Hematopoietic multipotent progenitor cell (in vitro differentiated cells): Measurements from ENCODE around the gene TMIGD2. TPM values are rescaled to one million over a fixed set of nuclear protein-coding genes. Genes with fewer than 3 reads are reported as not detected.
"Not testable (repeated sequence)": the region's sequence is repeated elsewhere in the genome, so short reads cannot be mapped to it uniquely, and the experiment has no call there.

Experiments used
- DNase-seq, 3 donors: peaks; one replicate each; pipeline ENCODE4 v3.0.0-alpha.2; 2011 to 2015; ENCODE audit warnings: low read depth in 2 of 3, low spot score in 2 of 3
- total RNA-seq: library from RNA; depleted of rRNA; stranded (reverse); fragments of >200 nt; gene quantifications from one replicate; pipeline ENCODE4 v1.2.3, GENCODE V29; 2012

Gene TMIGD2
- 36.1 TPM for total RNA-seq

- DNase-seq: peak in 1 of 3 donors; percentile 60
Measured at GRCh38 chr19:4302243-4302640, at the start of gene TMIGD2. Gene TMIGD2, minus strand, starts transcription at chr19:4302389. Its CDS starts 4 bp downstream, at chr19:4302385.

- DNase-seq: no peak
Measured at GRCh38 chr19:4350726-4351125, 48.5 kb upstream of the TMIGD2 start.

- no peak for DNase-seq
Measured at GRCh38 chr19:4350111-4350510, 47.9 kb upstream of the TMIGD2 start.

GRCh38 chr19:4349225-4349624 lies 47.0 kb upstream of the TMIGD2 start:
- not testable (repeated sequence) for DNase-seq

GRCh38 chr19:4347521-4347920 lies 45.3 kb upstream of the TMIGD2 start:
- peak in 2 of 3 donors; percentile 40 to 66 for DNase-seq

DNA sequence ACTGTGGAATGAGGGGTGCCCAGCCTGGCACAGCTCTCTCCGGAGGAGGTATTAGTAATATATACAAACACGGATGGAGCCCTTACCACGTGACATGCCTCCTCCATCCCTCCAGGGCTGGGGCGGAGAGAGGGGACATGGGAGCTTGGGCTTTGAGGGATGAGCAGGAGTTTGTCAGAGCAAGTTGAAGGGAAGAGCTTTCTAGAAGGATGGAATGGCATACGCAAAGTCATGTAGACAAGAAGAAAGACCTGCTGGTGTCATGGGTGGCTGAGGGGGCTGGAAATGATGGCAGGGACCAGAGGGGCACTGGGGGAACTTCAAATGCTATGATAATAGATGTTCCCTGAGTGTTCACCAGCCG lies 43.8 kb upstream of the TMIGD2 start:
- DNase-seq: no peak

DNA sequence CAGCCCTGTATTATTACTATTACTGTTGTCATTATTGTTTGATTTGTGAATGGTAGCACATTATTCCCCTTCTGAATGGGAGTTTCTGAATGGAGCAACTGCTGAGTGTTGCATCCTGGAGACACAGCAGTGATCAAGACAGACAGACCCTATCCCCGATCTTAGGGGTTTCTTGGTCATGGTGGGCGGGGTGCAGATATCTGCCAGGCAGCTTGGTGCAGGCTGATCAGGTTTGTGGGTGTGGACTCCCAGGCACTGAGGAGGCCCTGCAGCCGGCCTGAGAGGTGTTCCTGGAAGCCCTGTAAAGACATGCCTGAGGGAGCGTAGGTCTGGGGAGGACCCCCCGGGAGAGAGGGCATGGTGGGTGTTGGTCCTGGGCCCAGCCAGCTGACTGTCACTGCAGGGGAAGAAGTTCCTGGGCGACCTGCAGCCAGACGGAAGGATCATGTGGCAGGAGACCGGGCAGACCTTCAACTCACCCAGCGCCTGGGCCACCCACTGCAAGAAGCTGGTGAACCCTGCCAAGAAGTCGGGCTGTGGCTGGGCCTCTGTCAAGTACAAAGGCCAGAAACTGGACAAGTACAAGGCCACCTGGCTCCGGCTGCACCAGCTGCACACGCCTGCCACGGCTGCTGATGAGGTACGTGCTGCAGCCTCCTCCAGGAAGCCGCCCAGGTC lies 43.3 kb upstream of the TMIGD2 start:
- DNase-seq: no peak

GRCh38 chr19:4343370-4344307 lies 41.5 kb upstream of the TMIGD2 start, which contains the start of gene MPND:
Gene MPND, plus strand, starts transcription at chr19:4343562. Its CDS starts 32 bp downstream, at chr19:4343594.
- DNase-seq: peak; percentile 80 to 92 (median 85)

DNA sequence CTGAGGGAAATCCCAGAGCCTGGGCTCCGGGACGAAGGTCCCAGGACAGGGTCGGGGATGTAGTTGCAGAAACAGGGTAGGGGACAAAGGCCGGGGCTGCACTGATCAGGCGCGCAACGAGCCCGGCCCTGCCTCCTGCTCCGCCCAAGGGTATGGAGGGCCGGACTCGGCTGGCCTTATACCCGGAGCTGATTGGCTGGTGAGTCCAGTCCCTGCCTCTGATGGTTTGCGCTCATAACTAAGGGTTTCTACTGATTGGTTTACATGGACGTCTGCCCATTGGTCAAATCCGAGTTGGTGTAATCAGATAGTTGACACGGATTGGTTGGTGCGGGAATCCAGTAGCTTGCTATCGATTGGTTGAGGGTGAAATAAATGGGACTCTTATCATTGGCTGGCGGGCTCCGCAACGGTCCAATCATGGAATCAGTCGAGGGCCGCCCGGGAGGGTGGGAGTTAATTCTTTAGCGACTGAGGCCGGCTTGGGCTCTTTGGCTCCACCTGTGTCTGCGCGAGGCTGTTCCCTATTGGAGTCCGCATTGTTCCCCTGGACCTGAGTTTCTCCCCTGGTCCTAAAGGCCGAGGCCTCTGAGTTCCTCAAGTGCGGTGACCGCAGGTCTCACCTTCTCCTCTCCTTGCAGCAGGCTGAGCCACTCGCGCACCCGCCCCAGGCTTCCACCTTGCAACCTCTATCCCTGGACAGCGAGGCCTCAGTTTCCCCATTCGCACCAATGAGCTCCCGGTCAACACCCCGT lies 40.6 kb upstream of the TMIGD2 start:
- DNase-seq: peak; percentile 84 to 100 (median 99)

GRCh38 chr19:4342314-4342614 lies 40.1 kb upstream of the TMIGD2 start:
- DNase-seq: no peak

DNA sequence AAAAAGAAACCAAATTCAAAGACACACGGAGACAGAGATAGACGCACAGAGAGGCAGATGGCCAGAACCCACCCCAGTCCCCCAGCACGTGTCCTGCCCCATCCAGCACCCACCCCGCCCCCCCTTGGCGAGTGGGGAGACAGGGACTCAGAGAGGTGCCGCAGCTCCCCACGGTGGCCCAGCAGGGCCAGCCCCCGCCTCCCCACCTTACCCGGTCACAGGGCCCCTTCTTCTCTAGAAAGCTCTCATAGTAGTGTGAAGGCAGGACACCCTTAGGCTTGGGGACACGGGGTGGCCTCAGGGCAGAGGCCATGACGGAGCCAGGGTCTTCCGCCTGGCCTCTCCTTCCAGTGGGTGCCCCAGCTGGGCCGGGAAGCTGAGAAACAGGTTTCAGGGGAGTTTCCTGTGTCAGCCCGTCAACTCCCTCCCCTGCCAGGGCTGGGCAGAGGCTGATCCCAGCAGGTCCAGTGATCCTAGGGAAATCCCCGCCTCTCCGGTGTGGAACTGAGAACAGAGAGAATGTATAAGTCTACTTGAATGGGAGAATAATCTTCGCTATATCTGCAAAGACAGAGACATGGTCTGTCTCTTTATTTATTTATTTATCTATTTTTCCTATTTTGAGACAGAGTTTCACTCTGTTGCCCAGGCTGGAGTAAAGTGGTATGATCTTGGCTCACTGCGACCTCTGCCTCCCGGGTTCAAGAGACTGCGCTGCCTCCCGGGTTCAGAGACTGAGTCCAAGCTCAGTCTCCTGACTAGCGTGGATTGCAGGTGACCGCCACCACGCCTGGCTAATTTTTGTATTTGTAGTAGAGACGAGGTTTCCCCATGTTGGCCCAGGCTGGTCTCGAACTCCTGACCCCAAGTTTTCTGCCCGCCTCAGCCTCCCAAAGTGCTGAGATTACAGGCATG lies 36.5 kb upstream of the TMIGD2 start, which contains the start of gene STAP2:
Gene STAP2, minus strand, starts transcription at position 387 of the 915 bp plus-strand sequence. Its CDS starts 74 bp downstream, at position 313.
- no peak for DNase-seq

- DNase-seq: peak in 2 of 3 donors; percentile 22 to 38
Measured at GRCh38 chr19:4337906-4338440, 35.8 kb upstream of the TMIGD2 start.

DNA sequence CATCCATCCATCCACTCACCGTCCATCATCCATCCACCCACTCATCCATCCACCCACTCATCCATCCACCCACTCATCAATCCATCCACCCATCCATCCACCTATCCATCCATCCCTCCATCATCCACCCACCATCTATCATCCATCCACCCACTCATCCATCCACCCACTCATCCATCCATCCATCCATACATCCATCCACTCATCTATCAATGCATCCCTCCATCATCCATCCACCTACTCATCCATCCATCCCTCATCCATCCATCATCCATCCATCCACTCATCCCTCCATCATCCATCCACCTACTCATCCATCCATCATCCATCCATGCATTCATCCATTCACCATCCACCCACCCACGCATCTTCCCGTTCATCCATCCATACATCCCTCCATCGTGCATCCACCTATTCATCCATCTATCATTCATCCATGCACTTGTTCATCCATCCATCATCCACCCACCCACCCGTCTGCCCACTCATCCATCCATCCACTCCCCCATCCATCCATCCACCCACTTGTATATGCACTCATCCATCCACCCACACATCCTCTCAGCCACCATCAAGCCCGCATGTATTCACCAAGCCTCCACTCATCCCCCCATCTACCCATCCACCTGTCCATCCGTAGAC lies 32.9 kb upstream of the TMIGD2 start:
- no peak for DNase-seq

DNA sequence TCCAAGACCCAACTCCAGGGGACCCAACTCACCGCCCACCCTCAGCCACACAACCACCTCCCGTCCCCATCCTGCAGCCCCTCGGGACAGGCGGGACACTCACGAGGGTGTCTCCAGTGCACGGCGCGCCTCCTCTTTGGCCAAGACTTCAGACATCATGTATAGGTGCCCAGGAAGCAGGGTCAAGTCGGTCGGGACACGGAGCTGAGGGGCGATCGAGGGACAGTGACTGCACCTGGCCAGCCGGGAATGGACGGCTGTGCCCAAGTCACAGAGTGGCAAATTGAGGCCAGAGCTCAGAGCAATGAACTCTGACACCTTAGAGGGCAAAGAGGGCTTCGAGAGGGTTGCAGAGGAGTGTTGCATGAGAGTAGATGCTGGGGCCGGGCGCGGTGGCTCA lies 27.7 kb upstream of the TMIGD2 start:
- DNase-seq: no peak

- DNase-seq: not testable (repeated sequence)
Measured at GRCh38 chr19:4328991-4329681, 26.9 kb upstream of the TMIGD2 start.

DNA sequence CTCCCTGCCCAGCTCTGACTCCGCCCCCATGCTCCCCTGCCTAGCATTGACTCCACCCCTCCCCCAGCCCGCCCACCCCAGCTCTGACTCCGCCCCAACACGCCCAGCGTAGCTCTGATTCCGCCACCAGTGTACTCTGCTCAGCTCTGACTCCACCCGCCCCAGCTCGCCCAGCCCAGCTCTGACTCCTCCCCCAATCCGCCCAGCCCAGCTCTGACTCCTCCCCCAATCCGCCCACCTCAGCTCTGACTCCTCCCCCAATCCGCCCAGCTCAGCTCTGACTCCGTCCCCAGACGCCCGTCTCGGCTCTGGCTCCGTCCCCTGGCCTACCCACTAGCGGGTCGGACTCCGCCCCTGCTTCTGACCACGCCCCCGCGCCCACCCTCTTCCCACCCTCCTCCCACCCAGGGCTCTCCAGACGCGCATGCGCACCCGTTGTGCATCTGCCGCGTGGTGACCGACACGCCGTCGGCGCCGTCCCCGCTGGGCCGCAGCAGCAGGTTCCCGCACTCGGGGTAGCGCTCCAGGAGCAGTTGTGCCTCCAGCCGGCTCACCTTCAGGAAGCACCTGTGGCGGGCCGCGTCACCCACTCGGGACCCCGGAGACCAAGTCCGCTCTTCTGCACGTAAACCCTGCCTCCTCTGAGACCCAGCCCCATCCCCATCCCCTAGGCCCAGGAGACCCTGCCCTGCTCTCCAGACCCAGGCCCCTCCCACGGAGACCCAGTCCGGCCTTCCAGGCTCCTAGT lies 26.2 kb upstream of the TMIGD2 start:
- peak; percentile 87 to 95 (median 92) for DNase-seq

DNA sequence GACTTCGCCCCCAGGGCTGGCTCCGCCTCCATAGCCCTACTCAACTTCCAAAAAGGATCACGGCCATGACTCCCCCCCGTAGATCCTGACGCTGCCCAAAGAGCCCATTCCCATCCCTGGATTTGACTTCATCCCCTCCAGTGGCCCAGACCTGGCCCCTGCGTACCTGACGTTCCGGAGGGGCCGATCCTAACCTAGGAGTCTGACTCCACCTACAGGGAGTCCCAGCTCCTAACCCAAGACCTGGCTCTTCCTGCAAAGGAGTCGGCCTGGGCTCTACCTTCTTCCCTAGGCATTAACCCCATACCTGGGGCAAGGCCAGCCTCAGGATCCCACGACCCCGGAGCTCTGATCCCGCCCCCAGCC lies 25.7 kb upstream of the TMIGD2 start:
- DNase-seq: no peak
